IPS-18a (cell line): ENCODE results near the gene PTPRN2.
"Not testable (repeated sequence)": the region's sequence is repeated elsewhere in the genome, so short reads cannot be mapped to it uniquely, and the experiment has no call there.

Experiments used
- H3K27ac ChIP-seq: one replicate; pipeline ENCODE4 v1.5.1; 2013; ENCODE audit warnings: low read length
- H3K27me3 ChIP-seq: one replicate; pipeline ENCODE4 v1.6.1; 2013; ENCODE audit warnings: mild to moderate bottlenecking, low read length; ENCODE audit not compliant: control insufficient read depth, insufficient read depth
- H3K36me3 ChIP-seq: one replicate; pipeline ENCODE4 v1.6.1; 2013; ENCODE audit warnings: low read depth, low read length; ENCODE audit not compliant: control insufficient read depth
- H3K4me1 ChIP-seq: one replicate; pipeline ENCODE4 v1.6.1; 2013; ENCODE audit warnings: low read depth, low read length; ENCODE audit not compliant: control insufficient read depth
- H3K4me3 ChIP-seq: one replicate; pipeline ENCODE4 v1.5.1; 2013; ENCODE audit warnings: low read length
- H3K9ac ChIP-seq: one replicate; pipeline ENCODE4 v1.6.1; 2013; ENCODE audit warnings: mild to moderate bottlenecking, low read length, moderate library complexity
- H3K9me3 ChIP-seq: one replicate; pipeline ENCODE4 v1.6.1; 2013; ENCODE audit warnings: low read depth, low read length; ENCODE audit not compliant: control insufficient read depth

PTPRN2 gene

DNA sequence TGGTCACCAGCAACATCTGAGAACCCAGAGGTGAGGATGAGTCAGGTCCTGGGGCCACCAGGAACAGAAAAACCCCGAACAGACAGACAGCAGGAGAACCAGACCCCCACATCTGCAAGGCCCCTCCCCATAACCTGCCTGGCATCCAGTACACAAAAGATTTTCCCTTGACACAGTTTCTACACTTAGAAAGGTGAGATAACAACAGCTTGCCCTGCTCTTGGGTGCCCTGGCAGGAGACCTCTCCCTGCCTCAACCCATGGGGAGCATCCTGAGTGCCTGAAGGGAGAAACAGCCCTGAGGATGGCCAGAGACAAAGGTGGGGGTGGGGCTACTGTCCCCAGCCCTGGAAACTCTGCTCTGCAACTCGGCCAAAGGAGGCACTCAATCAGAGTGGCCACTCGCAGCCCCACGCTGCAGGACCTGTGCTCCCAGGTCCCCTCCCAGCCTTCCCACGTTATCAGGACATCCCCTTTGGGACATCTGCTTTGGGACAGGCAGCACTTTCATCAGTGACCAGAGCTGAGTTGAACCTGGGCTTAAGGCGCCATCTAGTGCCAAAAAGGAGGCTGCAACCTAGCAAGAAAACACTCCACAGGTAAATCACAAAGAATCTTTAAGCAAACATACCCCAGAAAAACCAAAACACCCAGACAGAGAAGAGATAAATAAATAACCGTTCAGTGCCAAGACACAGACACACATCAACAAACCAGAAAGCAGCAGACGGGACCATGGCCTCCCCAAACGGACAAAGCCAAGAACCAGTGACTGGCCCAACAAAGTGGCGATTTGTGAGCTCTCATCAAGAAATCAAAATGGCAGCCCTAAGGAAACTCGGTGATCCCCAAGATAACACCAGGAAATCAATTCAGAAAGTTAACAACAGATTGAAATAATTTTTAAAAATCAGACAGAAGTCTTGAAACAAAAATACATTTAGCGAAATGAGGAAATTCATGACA is 233.7 kb downstream of the PTPRN2 start:
- peaks cover 4% of the 10 kb centered on the region for H3K4me1 ChIP-seq
- H3K9ac ChIP-seq = no peak overlapping the region
- H3K36me3 ChIP-seq = no peaks in the 10 kb centered on the region
- H3K4me3 ChIP-seq = no peak overlapping the region
- H3K27ac ChIP-seq = no peak overlapping the region
- peaks cover 36% of the 10 kb centered on the region for H3K27me3 ChIP-seq
- no peaks in the 10 kb centered on the region for H3K9me3 ChIP-seq

DNA sequence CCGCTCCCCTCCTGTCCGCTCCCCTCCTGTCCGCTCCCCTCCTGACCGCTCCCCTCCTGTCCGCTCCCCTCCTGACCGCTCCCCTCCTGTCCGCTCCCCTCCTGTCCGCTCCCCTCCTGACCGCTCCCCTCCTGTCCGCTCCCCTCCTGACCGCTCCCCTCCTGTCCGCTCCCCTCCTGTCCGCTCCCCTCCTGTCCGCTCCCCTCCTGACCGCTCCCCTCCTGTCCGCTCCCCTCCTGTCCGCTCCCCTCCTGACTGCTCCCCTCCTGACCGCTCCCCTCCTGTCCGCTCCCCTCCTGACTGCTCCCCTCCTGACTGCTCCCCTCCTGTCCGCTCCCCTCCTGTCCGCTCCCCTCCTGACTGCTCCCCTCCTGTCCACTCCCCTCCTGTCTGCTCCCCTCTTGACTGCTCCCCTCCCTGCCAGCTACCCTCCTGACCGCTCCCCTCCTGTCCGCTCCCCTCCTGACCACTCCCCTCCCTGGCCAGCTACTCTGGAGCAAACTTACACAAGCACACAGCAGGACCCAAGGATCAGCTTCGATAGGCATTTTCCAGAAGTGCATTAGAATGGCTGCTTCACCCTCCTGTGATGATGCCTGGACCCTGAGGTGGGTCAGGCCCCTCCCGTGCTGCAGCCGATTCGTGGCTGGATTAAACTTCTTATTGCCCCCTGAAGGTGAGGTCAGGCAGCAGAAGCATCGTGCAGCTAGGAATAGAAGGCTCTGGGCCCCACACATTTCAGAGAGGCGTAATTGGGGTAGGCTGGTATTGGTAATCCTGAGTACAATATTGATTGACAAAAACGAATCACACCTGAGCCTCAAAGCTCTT is 235.5 kb downstream of the PTPRN2 start:
- not testable (repeated sequence) for H3K4me1 ChIP-seq, H3K27ac ChIP-seq, H3K9me3 ChIP-seq, H3K36me3 ChIP-seq, H3K9ac ChIP-seq
- Histone ChIP-seq H3K27me3 (peaks cover 36% of the 10 kb centered on the region), H3K4me3 (peak overlapping the region; percentile 38)

DNA sequence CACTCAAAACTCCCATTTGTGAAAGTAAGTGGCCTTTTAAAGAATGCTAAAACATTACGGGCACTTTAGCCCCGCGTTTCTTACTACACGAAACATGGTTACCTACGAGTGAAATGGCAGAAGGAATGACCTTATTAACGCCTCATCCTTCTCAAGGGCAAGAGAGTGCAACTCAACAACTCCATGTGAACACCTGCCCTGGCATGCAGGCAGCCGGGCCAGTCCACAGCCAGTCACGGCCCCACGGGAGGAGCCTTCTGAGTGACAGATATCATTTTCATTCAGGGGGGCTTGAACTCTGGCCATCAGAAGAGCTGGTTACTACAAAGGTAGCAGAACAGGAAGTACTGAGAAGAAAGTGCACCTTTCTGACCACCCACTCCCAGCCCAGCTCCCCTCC is 236.1 kb downstream of the PTPRN2 start:
- Histone ChIP-seq H3K9me3 (no peaks in the 10 kb centered on the region), H3K4me1 (peaks cover 4% of the 10 kb centered on the region), H3K36me3 (no peaks in the 10 kb centered on the region), H3K4me3 (peak overlapping the region; percentile 38), H3K27ac (no peak overlapping the region), H3K27me3 (peaks cover 36% of the 10 kb centered on the region), H3K9ac (no peak overlapping the region)

DNA sequence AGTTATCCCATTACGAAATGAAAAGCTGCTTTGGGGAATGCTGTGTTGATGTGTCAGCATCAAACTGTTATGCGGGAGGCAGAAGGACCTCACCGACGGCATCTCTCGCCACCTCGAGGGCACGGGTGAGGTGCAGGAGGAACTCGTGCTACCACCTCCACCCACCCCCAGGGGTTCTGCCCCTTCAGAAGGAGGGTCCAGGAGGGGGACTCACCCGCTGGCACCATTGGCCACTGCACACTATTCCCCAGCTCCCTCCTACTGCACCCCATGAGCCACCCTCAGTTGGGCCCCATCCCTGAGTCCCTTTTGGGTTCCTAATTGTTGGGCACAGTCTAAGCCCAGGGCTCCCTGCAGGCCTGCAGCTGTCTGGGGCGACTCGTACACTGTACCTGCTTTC is 236.6 kb downstream of the PTPRN2 start:
- Histone ChIP-seq H3K27me3 (peaks cover 36% of the 10 kb centered on the region), H3K4me3 (peak overlapping the region; percentile 38), H3K9ac (no peak overlapping the region), H3K9me3 (no peaks in the 10 kb centered on the region), H3K4me1 (peaks cover 4% of the 10 kb centered on the region), H3K36me3 (no peaks in the 10 kb centered on the region), H3K27ac (no peak overlapping the region)

DNA sequence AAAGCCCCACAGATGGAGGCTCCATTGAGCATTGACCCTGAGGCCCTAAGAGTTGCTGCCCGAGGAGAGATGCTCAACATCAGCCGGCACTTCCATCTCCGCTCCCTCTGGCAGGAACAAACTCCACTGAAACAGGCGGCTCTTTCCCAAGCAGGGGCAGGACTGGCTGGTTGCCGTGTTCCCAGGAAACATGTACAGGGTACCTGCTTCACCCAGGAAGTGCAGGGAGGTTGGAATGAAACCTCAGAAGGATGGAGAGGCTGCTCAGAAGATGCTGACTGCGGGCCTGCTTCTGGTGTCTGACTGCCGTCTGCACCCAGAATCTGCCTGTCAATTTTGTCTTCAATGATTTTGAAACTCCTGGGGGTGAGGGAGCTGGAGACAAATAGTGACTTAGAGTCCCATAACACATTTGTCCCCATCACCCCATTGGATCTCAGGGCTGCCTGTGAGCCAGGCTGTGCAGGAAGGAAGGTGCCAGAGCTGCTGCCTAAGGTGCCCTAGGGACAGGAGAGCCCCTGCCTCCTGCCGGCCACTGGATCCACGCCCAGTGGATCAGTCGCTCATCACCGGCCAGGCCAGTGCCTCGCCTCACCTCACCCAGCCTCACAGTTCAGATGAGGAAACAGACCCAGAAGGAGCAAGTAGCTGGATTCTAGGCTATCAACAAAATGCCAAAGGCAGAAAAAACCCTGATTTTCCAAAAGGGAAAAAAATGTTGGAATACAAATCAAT is 237.3 kb downstream of the PTPRN2 start:
- Histone ChIP-seq H3K4me3 (no peak overlapping the region), H3K9me3 (no peaks in the 10 kb centered on the region), H3K36me3 (no peaks in the 10 kb centered on the region), H3K27ac (no peak overlapping the region), H3K9ac (no peak overlapping the region), H3K4me1 (peaks cover 4% of the 10 kb centered on the region), H3K27me3 (peaks cover 36% of the 10 kb centered on the region)

DNA sequence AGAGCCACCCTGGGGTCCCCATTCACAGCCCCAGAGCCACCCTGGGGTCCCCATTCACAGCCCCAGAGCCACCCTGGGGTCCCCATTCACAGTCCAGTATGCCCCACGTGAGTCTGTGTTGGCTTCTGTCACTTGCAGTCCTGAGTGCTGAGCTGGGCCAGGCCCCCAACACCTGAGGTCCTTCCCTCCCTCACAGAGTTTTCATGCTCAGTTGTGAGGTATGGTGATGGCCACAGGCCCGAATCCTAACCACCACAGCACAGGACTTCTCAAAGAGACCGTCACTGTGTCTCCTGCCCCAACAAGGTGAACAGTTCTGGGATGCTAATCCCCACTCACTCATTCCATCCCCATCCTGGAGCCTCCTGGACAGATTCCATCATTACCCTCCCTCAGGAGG is 239.2 kb downstream of the PTPRN2 start:
- peaks cover 34% of the 10 kb centered on the region for H3K27me3 ChIP-seq
- H3K9ac ChIP-seq = no peak overlapping the region
- no peaks in the 10 kb centered on the region for H3K36me3 ChIP-seq
- H3K4me1 ChIP-seq = peaks cover 4% of the 10 kb centered on the region
- no peak overlapping the region for H3K27ac ChIP-seq
- no peak overlapping the region for H3K4me3 ChIP-seq
- no peaks in the 10 kb centered on the region for H3K9me3 ChIP-seq

DNA sequence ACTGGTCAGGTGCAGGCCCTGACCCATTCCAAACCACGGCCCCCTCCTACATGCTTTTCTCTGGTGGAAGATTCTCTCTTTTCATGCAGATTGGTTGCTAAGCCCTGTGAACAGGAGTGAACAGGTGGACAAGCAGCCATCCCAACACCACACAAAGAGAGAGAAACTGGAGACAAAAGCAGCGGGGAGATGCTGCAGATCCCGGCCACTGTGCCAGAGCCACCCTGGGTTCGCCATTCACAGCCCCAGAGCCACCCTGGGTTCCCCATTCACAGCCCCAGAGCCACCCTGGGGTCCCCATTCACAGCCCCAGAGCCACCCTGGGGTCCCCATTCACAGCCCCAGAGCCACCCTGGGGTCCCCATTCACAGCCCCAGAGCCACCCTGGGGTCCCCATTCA is 239.6 kb downstream of the PTPRN2 start:
- peaks cover 30% of the 10 kb centered on the region for H3K27me3 ChIP-seq
- H3K27ac ChIP-seq, H3K9ac ChIP-seq, H3K9me3 ChIP-seq, H3K4me1 ChIP-seq, H3K4me3 ChIP-seq, H3K36me3 ChIP-seq: not testable (repeated sequence)

DNA sequence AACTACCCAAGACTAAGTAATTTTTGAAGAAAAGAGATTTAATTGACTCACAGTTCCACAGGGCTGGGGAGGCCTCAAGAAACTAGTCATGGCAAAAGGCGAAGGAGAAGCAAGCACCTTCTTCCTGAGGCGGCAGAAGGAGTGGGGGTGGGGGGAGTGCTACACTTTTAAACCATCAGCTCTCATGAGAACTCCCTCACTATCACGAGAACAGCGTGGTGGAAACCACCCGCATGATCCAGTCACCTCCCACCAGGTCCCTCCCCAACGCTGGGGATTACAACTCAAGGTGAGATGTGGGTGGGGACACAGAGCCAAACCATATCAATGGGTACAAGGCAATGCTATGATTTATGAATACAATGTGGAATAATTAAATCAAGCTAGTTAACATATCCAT is 241.9 kb downstream of the PTPRN2 start:
- peaks cover 2% of the 10 kb centered on the region for H3K4me1 ChIP-seq
- H3K9ac ChIP-seq = no peak overlapping the region
- H3K27ac ChIP-seq = no peak overlapping the region

DNA sequence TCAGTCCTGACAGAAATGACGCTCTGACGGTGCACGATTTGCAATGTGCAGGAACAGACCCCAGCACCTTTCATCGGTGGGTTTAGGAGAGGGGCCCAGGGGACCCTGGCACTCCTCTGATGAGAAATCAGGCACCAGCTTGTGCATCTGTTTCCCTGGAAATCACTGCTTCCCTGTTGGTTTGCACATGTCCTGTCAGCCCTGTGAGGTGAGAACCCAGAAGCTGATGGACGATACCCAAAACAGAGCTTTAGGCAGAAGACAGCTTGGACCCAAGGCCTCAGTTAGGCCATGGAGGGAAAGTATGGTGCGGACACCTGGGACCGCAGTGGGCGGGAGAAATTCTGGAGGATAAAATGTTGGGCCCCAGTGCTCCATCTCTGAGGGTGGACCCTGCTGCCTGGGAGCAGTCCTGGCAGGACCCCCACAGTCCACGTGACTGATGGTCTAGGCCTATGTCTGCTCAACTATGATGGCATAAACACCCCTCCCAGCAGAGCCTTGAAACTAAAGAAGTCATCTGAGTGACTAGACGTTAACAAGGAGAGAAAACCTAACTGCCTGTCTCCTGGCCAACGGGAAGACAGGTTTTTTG is 242.8 kb downstream of the PTPRN2 start:
- Histone ChIP-seq H3K4me1 (no peaks in the 10 kb centered on the region), H3K4me3 (no peak overlapping the region), H3K9me3 (no peaks in the 10 kb centered on the region), H3K27ac (no peak overlapping the region), H3K27me3 (peaks cover 2% of the 10 kb centered on the region), H3K9ac (no peak overlapping the region), H3K36me3 (no peaks in the 10 kb centered on the region)

More for the DNA sequence above, 241.9 kb downstream of the PTPRN2 start:
- Histone ChIP-seq H3K4me3 (no peak overlapping the region), H3K36me3 (no peaks in the 10 kb centered on the region), H3K9me3 (no peaks in the 10 kb centered on the region), H3K27me3 (peaks cover 11% of the 10 kb centered on the region)

DNA sequence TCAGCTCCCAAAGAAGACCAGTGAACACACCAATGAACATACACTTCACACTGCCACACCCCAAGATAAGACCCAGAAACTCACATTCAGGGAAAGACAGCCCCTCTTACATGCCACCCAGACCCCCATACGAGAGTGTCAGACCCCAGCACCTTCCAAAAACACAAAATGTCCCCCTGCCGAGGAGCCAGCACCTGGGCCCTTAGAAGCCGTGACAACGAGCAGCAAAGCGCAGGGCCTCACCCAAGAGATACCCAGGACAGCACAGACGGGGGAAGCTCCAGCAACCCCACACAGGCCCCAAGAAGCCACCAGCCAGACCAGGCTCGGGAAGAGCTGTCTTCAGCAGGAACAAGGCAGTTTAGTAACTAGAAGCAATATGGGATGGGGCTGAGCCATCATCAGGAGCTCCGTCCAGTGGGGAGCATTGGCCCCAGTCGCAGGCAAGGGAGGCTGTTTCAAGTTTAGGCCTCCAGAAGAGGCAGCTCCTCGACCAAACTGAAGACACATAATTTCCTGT is 243.6 kb downstream of the PTPRN2 start:
- H3K27me3 ChIP-seq = no peaks in the 10 kb centered on the region
- no peaks in the 10 kb centered on the region for H3K36me3 ChIP-seq
- no peaks in the 10 kb centered on the region for H3K9me3 ChIP-seq
- H3K27ac ChIP-seq = no peak overlapping the region
- H3K4me1 ChIP-seq = no peaks in the 10 kb centered on the region
- H3K4me3 ChIP-seq = no peak overlapping the region
- H3K9ac ChIP-seq = no peak overlapping the region

DNA sequence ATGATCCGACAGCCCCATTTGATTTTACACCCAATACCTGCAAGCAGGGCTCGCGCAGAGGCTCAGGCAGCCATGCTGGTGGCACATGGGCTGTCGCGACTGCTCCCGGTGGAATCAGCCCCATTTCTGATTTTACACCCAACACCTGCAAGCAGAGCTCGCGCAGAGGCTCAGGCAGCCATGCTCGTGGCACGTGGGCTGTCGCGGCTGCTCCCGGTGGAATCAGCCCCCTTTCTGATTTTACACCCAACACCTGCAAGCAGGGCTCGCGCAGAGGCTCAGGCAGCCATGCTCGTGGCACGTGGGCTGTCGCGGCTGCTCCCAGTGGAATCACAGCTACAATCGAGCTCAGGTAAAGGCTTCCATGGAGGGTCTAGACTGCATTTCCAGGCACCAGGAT is 244.1 kb downstream of the PTPRN2 start:
- Histone ChIP-seq H3K36me3 (no peaks in the 10 kb centered on the region), H3K9ac (no peak overlapping the region), H3K9me3 (no peaks in the 10 kb centered on the region), H3K4me1 (no peaks in the 10 kb centered on the region), H3K4me3 (no peak overlapping the region), H3K27me3 (no peaks in the 10 kb centered on the region), H3K27ac (no peak overlapping the region)
